ENCODE data around the gene CYP39A1.
"Not testable (repeated sequence)": the region's sequence is repeated elsewhere in the genome, so short reads cannot be mapped to it uniquely, and the experiment has no call there.

Gene CYP39A1

DNA sequence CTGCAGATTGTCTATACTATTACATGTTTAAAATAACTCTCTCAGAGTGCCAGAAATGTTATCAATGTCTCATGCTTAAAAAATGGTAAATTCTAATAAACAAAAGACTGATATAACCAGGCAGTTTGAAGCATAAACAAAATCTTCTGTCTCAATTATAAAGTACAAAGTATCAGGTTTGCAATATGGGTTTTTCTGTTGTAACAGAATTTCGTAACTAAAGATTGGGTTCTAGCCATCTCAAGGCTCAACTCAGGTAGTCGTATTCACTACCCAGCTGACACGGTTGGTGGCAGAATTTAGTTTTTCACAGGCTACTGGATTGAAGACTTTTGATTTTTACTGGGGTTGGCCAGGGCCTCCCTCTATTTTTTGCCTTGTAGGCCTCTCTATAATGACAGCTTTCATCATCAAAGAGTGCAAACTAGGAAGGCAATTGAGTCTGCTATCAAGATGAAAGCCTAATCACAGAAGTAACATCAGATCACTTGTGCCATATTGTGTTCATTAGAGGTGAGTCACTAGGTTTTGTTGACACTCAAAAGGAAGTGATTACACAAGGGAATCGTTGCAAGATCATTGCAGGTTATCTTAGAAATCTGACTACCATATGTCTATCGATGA is 3.6 kb downstream of the CYP39A1 start:
- TF ChIP-seq, protein P1, sequence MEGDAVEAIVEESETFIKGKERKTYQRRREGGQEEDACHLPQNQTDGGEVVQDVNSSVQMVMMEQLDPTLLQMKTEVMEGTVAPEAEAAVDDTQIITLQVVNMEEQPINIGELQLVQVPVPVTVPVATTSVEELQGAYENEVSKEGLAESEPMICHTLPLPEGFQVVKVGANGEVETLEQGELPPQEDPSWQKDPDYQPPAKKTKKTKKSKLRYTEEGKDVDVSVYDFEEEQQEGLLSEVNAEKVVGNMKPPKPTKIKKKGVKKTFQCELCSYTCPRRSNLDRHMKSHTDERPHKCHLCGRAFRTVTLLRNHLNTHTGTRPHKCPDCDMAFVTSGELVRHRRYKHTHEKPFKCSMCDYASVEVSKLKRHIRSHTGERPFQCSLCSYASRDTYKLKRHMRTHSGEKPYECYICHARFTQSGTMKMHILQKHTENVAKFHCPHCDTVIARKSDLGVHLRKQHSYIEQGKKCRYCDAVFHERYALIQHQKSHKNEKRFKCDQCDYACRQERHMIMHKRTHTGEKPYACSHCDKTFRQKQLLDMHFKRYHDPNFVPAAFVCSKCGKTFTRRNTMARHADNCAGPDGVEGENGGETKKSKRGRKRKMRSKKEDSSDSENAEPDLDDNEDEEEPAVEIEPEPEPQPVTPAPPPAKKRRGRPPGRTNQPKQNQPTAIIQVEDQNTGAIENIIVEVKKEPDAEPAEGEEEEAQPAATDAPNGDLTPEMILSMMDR (conservative IDR thresholded peaks at IDR 0.05; ENCODE audit: low read depth, low read length) = no peak
- no peak overlapping the region for H3K4me2 ChIP-seq
- H3K4me3 ChIP-seq (IDR thresholded peaks at IDR 0.05; ENCODE audit: insufficient read depth, low read depth, low read length) = no peak overlapping the region
- no peak overlapping the region for H2AFZ ChIP-seq (ENCODE audit: low read depth)
- no peaks in the 10 kb centered on the region for H3K27me3 ChIP-seq (ENCODE audit: insufficient read depth, low read depth)
- no peaks in the 10 kb centered on the region for H3K36me3 ChIP-seq (ENCODE audit: insufficient read depth)
- no peaks in the 10 kb centered on the region for H4K20me1 ChIP-seq (ENCODE audit: insufficient read depth)
- H3K27ac ChIP-seq = no peak overlapping the region
- peaks cover 13% of the 10 kb centered on the region for H3K4me1 ChIP-seq (ENCODE audit: low read depth, poor library complexity, severe bottlenecking)
- H3K9ac ChIP-seq = no peak overlapping the region
- H3K79me2 ChIP-seq (ENCODE audit: insufficient read depth, low read depth) = no peaks in the 10 kb centered on the region

- H3K27ac ChIP-seq = not testable (repeated sequence)
These were observed 4.5 kb downstream of the CYP39A1 start for GRCh38 chr6:46648108-46648507.

DNA sequence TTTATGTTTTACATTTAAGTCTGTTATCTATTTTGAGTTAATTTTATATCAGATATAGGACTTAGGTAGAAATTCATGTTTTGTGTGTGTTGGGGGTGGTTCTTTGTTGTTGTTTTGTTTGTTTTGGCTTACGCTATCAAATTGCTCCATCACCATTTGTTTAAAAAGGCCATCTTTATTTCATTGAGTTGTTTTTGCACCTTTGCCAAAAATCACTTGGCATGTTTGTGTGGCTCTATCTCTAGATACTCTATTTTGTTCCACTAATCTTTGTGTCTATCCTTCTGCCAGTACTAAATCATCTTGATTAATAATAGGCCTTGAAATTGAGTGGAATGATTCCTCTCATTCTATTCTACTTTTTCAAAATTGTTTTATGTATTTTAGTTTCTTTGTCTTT is 7.4 kb downstream of the CYP39A1 start:
- TF ChIP-seq, protein P1 (conservative IDR thresholded peaks at IDR 0.05; ENCODE audit: low read depth, low read length) = no peak
- H3K4me1 ChIP-seq (ENCODE audit: low read depth, poor library complexity, severe bottlenecking) = no peaks in the 10 kb centered on the region
- H4K20me1 ChIP-seq (ENCODE audit: insufficient read depth) = no peaks in the 10 kb centered on the region
- H3K27me3 ChIP-seq (ENCODE audit: insufficient read depth, low read depth) = no peaks in the 10 kb centered on the region
- no peak overlapping the region for H3K4me3 ChIP-seq (IDR thresholded peaks at IDR 0.05; ENCODE audit: insufficient read depth, low read depth, low read length)
- H3K27ac ChIP-seq = no peak overlapping the region
- no peak overlapping the region for H2AFZ ChIP-seq (ENCODE audit: low read depth)
- H3K4me2 ChIP-seq = no peak overlapping the region
- no peaks in the 10 kb centered on the region for H3K36me3 ChIP-seq (ENCODE audit: insufficient read depth)
- H3K9ac ChIP-seq = no peak overlapping the region
- H3K79me2 ChIP-seq (ENCODE audit: insufficient read depth, low read depth) = no peaks in the 10 kb centered on the region

More at GRCh38 chr6:46648108-46648507, 4.5 kb downstream of the CYP39A1 start:
- not testable (repeated sequence) for H2AFZ ChIP-seq (ENCODE audit: low read depth); H4K20me1 ChIP-seq (ENCODE audit: insufficient read depth); H3K4me2 ChIP-seq; H3K79me2 ChIP-seq (ENCODE audit: insufficient read depth, low read depth); H3K4me3 ChIP-seq (IDR thresholded peaks at IDR 0.05; ENCODE audit: insufficient read depth, low read depth, low read length); H3K27me3 ChIP-seq (ENCODE audit: insufficient read depth, low read depth); H3K36me3 ChIP-seq (ENCODE audit: insufficient read depth); H3K9ac ChIP-seq
- H3K4me1 ChIP-seq (ENCODE audit: low read depth, poor library complexity, severe bottlenecking) = peaks cover 13% of the 10 kb centered on the region

DNA sequence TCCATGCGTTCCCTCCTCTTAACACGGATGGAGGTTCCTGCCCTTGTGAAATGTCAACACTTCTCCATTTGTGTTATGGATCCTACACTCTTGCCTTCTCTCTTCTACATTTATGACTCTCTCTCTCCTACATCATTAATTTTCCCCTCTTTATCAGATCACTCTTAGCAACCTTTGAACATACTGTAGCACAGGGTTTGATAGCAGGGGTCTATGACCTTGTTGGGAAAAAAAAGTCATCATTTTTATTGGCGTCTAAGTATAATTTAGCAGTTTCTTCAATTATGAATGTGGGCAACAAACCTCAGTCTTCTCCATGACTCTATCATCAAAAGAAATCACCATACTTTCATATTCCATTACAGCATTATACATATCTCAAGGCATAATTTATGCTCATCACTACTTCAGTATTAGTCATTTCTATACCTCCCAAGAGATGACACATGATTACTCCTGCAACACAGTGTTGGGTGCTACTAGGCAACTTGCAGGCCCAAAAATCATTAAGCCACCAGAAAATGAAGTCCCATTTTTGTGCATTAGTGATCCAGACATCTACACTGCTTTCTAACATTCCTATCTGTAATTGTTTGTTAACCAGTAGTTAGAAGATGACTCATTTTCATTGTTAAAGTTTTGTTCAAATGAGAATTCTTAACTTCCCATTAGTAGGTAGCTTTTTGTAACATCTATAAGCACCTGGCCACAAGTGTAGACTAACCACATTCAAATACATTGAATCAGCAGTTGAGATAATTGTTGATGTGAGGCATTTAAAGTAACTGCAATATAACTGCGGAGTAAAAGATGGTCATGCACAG is 9.5 kb downstream of the CYP39A1 start:
- no peak overlapping the region for H3K9ac ChIP-seq
- no peaks in the 10 kb centered on the region for H3K36me3 ChIP-seq (ENCODE audit: insufficient read depth)
- no peaks in the 10 kb centered on the region for H3K4me1 ChIP-seq (ENCODE audit: low read depth, poor library complexity, severe bottlenecking)
- no peaks in the 10 kb centered on the region for H3K27me3 ChIP-seq (ENCODE audit: insufficient read depth, low read depth)
- H3K79me2 ChIP-seq (ENCODE audit: insufficient read depth, low read depth) = no peaks in the 10 kb centered on the region
- no peak overlapping the region for H3K4me2 ChIP-seq
- no peak overlapping the region for H2AFZ ChIP-seq (ENCODE audit: low read depth)
- TF ChIP-seq, protein P1 (conservative IDR thresholded peaks at IDR 0.05; ENCODE audit: low read depth, low read length) = no peak
- no peak overlapping the region for H3K4me3 ChIP-seq (IDR thresholded peaks at IDR 0.05; ENCODE audit: insufficient read depth, low read depth, low read length)
- H3K27ac ChIP-seq = no peak overlapping the region
- H4K20me1 ChIP-seq (ENCODE audit: insufficient read depth) = no peaks in the 10 kb centered on the region

DNA sequence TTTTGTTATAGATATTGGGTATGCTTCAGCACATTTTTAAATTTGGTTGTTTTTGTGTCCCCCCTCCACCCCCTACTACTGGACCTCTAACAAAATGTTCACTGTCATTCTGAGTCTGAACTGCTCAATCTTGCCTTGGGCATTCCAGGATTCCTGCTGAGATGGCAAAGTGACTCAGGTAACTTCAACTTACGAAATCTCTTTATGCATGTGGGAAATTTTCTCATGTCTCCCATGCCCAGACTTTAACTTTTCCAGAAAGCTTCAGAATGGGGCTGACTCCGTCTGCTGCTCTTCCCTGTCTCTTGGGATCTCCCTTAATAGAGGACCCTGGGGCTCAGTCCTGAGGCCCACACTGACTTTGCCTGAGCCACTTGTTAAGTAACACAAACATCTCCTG is 14.0 kb downstream of the CYP39A1 start:
- Histone ChIP-seq H3K9ac (no peak overlapping the region), H3K36me3 (ENCODE audit: insufficient read depth) (no peaks in the 10 kb centered on the region), H3K4me1 (ENCODE audit: low read depth, poor library complexity, severe bottlenecking) (no peaks in the 10 kb centered on the region), H3K27ac (no peak overlapping the region), H3K4me2 (no peak overlapping the region), H2AFZ (ENCODE audit: low read depth) (no peak overlapping the region), H3K79me2 (ENCODE audit: insufficient read depth, low read depth) (no peaks in the 10 kb centered on the region), H4K20me1 (ENCODE audit: insufficient read depth) (no peaks in the 10 kb centered on the region), H3K27me3 (ENCODE audit: insufficient read depth, low read depth) (no peaks in the 10 kb centered on the region), H3K4me3 (IDR thresholded peaks at IDR 0.05; ENCODE audit: insufficient read depth, low read depth, low read length) (no peak overlapping the region)
- TF ChIP-seq, protein P1 (conservative IDR thresholded peaks at IDR 0.05; ENCODE audit: low read depth, low read length) = no peak

Data from KMS-11 (cell line).